ENCODE measurements around the gene TGFBR2. TPM values are rescaled to one million over a fixed set of nuclear protein-coding genes. Genes with fewer than 3 reads are reported as not detected.

Gene TGFBR2
- total RNA-seq, 4 donors from 2014 or later = 120 to 418 (median 218) TPM

DNA sequence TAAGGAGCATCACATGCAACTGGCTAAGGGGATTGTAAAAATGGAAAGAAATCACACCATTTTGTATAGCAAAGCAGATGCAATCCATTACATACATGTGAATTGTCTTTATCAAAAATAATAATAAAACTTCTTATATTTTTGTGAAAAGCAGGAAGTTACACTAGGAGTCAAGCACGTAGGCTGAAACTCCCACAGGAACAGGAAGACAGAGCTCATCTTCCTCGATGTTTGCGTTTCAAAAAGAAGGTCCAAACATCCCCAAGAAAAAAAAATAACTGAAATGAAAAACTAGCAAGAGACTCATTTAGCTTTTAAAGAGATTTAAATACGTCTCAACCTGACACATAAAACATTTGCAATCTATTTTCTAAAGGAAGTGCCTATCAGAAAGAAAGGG is 106.6 kb downstream of the TGFBR2 start:
- H3K4me1 ChIP-seq = no peaks in the 10 kb centered on the region
- H3K36me3 ChIP-seq = no peaks in the 10 kb centered on the region
- WGBS, 2 donors = 64 to 71% methylated on average over 4 of the region's 4 CpGs
- H3K9me3 ChIP-seq = no peaks in the 10 kb centered on the region
- no peak overlapping the region for H3K4me3 ChIP-seq (replicated peaks in 1 of 3)
- no peaks in the 10 kb centered on the region for H3K27me3 ChIP-seq
- DNase-seq = no peak
- TF ChIP-seq POLR2A (IDR thresholded peaks at IDR 0.05) = no peak
- TF ChIP-seq, protein P1, sequence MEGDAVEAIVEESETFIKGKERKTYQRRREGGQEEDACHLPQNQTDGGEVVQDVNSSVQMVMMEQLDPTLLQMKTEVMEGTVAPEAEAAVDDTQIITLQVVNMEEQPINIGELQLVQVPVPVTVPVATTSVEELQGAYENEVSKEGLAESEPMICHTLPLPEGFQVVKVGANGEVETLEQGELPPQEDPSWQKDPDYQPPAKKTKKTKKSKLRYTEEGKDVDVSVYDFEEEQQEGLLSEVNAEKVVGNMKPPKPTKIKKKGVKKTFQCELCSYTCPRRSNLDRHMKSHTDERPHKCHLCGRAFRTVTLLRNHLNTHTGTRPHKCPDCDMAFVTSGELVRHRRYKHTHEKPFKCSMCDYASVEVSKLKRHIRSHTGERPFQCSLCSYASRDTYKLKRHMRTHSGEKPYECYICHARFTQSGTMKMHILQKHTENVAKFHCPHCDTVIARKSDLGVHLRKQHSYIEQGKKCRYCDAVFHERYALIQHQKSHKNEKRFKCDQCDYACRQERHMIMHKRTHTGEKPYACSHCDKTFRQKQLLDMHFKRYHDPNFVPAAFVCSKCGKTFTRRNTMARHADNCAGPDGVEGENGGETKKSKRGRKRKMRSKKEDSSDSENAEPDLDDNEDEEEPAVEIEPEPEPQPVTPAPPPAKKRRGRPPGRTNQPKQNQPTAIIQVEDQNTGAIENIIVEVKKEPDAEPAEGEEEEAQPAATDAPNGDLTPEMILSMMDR (IDR thresholded peaks at IDR 0.05) = no peak
- H3K27ac ChIP-seq = no peak overlapping the region
- intact Hi-C loops (cut with DNase I) = no loop called here

DNA sequence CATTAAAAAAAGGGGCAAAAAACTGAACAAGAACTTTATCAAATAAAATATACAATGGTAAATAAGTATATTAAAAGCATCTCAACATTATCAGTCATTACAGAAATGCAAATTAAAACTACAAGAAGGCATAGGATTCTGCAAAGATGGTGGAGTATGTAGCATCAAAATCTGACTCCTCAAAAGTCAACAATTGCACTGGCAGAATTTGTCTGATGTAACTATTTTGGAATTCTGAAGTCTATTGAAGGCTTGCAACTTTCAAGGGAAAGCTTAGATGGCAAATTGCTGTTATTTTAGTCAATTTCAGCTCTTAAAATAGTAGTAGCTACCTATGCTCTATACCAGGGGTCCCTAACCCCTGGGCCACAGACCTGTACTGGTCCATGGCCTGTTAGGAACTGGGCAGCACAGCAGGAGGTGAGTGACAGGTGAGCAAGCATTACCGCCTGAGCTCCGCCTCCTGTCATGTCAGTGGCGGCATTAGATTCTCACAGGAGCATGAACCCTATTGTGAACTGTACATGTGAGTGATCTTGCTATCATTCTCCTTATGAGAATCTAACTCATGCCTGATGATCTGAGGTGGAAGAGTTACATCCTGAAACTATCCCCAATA is 107.6 kb downstream of the TGFBR2 start:
- Histone ChIP-seq H3K9me3 (no peaks in the 10 kb centered on the region), H3K27ac (no peak overlapping the region), H3K4me1 (no peaks in the 10 kb centered on the region), H3K27me3 (no peaks in the 10 kb centered on the region), H3K4me3 (replicated peaks in 1 of 3) (no peak overlapping the region), H3K36me3 (no peaks in the 10 kb centered on the region)
- DNase-seq = no peak
- WGBS, 2 donors = 100% methylated on average over 3 of the region's 3 CpGs
- TF ChIP-seq, protein P1 (IDR thresholded peaks at IDR 0.05) = no peak
- no peak for TF ChIP-seq POLR2A (IDR thresholded peaks at IDR 0.05)
- intact Hi-C loops (cut with DNase I) = no loop called here

DNA sequence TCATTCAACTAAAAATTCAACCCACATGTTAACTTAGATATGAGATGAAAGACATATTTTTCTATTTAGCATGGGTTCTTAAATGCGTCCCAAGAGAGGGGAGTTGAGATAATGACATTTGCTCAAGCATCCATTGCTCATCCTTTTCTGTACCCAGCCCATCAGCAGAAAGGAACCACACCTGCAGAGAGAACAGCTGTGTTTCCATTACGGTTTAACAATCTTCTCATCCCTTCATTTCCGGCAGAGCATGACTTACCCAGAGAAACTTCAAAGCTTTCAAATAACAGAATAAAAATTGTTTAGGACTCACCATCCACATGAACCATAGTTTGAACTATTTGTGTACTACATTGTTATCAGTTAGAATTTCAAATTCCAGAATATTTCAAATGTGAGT is 113.1 kb downstream of the TGFBR2 start:
- 96 to 98% methylated on average over 3 of the region's 3 CpGs for WGBS, 2 donors

DNA sequence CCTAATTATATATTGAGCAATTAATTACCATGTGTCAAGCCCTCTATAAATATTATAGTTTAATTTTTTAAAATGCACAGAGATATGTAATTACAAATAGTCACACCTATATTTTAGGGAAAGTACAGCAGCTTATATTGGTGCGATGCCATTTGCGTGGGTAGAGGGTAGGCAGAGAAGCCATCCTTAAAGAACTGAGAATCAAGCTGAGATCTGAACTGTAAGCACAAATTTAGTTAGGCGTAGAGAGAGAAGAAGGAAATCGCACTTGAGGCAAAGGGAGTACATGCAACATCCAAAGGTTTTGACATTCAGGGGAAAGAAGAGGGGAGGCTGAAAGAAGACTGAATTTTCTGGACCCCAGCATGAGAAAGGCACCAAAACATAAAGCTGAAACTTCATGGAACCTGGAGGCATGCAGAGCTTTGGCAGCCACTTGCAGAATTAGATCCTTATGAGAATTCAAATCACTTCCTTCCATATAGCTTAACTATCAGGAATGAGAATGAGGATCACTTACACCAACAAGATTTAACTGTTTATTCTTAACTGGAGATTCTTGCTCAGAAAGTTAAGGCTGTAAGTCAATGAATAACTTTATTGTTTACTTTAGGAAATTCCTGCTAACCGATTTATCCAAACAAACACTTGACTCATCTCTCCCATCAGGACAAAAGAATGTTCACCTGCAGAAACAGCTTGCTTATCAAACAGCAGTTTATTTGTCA is 114.3 kb downstream of the TGFBR2 start:
- 68 to 74% methylated on average over 5 of the region's 5 CpGs for WGBS, 2 donors
- intact Hi-C loops (cut with DNase I) = no loop called here
- TF ChIP-seq, protein P1 (IDR thresholded peaks at IDR 0.05) = no peak
- no peak for TF ChIP-seq POLR2A (IDR thresholded peaks at IDR 0.05)
- Histone ChIP-seq H3K4me3 (replicated peaks in 1 of 3) (no peak overlapping the region), H3K4me1 (peaks cover 0 to 9% of the 10 kb centered on the region in 2 donors), H3K9me3 (no peaks in the 10 kb centered on the region), H3K36me3 (no peaks in the 10 kb centered on the region), H3K27ac (no peak overlapping the region), H3K27me3 (no peaks in the 10 kb centered on the region)
- no peak for DNase-seq

More for the DNA sequence above, 113.1 kb downstream of the TGFBR2 start:
- Histone ChIP-seq H3K27ac (no peak overlapping the region), H3K4me3 (replicated peaks in 1 of 3) (no peak overlapping the region), H3K4me1 (peaks cover 0 to 9% of the 10 kb centered on the region in 2 donors), H3K36me3 (no peaks in the 10 kb centered on the region), H3K27me3 (no peaks in the 10 kb centered on the region), H3K9me3 (no peaks in the 10 kb centered on the region)
- TF ChIP-seq, protein P1 (IDR thresholded peaks at IDR 0.05) = no peak
- TF ChIP-seq POLR2A (IDR thresholded peaks at IDR 0.05) = no peak
- DNase-seq = no peak
- intact Hi-C loops (cut with DNase I) = no loop called here

DNA sequence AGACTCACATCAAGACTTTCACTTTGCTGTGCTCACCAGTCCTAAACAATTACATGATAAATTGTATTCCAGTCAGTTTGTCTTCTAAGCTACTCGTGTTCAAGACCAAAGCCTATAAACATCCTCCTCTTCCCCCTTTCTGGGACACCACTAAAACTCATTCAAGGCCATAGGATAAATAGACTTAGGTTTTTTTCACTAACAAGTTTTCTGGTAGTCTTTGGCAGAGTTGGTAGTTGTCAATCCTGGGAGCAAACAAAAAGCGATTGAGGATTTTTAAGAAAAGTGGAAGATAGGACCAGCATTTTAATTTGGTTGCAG is 114.9 kb downstream of the TGFBR2 start:
- no peak for TF ChIP-seq POLR2A (IDR thresholded peaks at IDR 0.05)
- TF ChIP-seq, protein P1 (IDR thresholded peaks at IDR 0.05) = no peak
- 61 to 66% methylated on average over 2 of the region's 2 CpGs for WGBS, 2 donors
- DNase-seq = no peak
- Histone ChIP-seq H3K36me3 (no peaks in the 10 kb centered on the region), H3K9me3 (no peaks in the 10 kb centered on the region), H3K27me3 (no peaks in the 10 kb centered on the region), H3K4me3 (replicated peaks in 1 of 3) (no peak overlapping the region), H3K4me1 (peaks cover 0 to 9% of the 10 kb centered on the region in 2 donors), H3K27ac (no peak overlapping the region)
- intact Hi-C loops (cut with DNase I) = no loop called here
